OCI-LY7 (cell line): ENCODE data around the gene CDH19. TPM values are rescaled to one million over a fixed set of nuclear protein-coding genes. Genes with fewer than 3 reads are reported as not detected.

ENCODE experiments used
- BruUV-seq: library from RNA; stranded (reverse); fragments of 400-500 nt; replicated peaks from 2 replicates; lab custom pipeline; 2021; lab: Mats Ljungman, UMichigan
- CTCF ChIA-PET: fragments of 300-600 bp; sonication (Branson Sonifier 250); formaldehyde crosslinking; loops from one replicate; lab custom pipeline; 2022; ENCODE audit warnings: antibody characterized with exemption; ENCODE audit not compliant: unreplicated experiment; lab: Charles Lee
- POLR2A ChIA-PET: fragments of 300-600 bp; sonication (Branson Sonifier 250); formaldehyde crosslinking; loops from one replicate; lab custom pipeline; 2022; ENCODE audit warnings: antibody characterized with exemption; lab: Charles Lee
- DNase-seq: peaks from one replicate; pipeline ENCODE4 v3.0.0-alpha.2; 2015; ENCODE audit warnings: low spot score
- H2AFZ ChIP-seq: fragments of 200-600 bp; sonication (generic), shearing (Covaris generic); 2 replicates; pipeline ENCODE4 v1.6.1; 2014; ENCODE audit warnings: mild to moderate bottlenecking, antibody characterized with exemption, low read length, moderate library complexity
- H3K27ac ChIP-seq: fragments of 200-600 bp; sonication (generic); 2 replicates; pipeline ENCODE4 v1.5.1; 2014; ENCODE audit warnings: mixed run types, low read depth, mild to moderate bottlenecking, moderate library complexity, low read length, inconsistent platforms; ENCODE audit not compliant: poor library complexity, severe bottlenecking
- H3K36me3 ChIP-seq: fragments of 200-600 bp; sonication (generic); 2 replicates; pipeline ENCODE4 v1.6.1; 2014; ENCODE audit warnings: mild to moderate bottlenecking, antibody characterized with exemption, low read length, moderate library complexity, mixed read lengths; ENCODE audit not compliant: insufficient read depth
- H3K4me1 ChIP-seq: fragments of 200-600 bp; sonication (generic); 2 replicates; pipeline ENCODE4 v1.5.1; 2014; ENCODE audit warnings: mild to moderate bottlenecking, low read length; ENCODE audit not compliant: insufficient read depth, poor library complexity, severe bottlenecking
- H3K4me2 ChIP-seq: fragments of 200-600 bp; sonication (generic); 2 replicates; pipeline ENCODE4 v1.6.1; 2014; ENCODE audit warnings: mild to moderate bottlenecking, low read length
- H3K4me3 ChIP-seq: fragments of 200-600 bp; sonication (generic); 2 replicates; pipeline ENCODE4 v1.5.1; 2014; ENCODE audit warnings: mild to moderate bottlenecking, low read depth, low read length; ENCODE audit not compliant: poor library complexity, severe bottlenecking
- H3K79me2 ChIP-seq: fragments of 200-600 bp; sonication (generic); 2 replicates; pipeline ENCODE4 v1.6.1; 2016; ENCODE audit warnings: low read depth, mild to moderate bottlenecking, low read length, moderate library complexity, mixed read lengths; ENCODE audit not compliant: insufficient read depth
- H3K9me2 ChIP-seq: fragments of 200-600 bp; sonication (generic); 2 replicates; pipeline ENCODE4 v1.6.1; 2016; ENCODE audit warnings: mild to moderate bottlenecking, low read length, mixed read lengths; ENCODE audit not compliant: insufficient read depth
- H3K9me3 ChIP-seq: fragments of 200-600 bp; sonication (generic); 2 replicates; pipeline ENCODE4 v1.6.1; 2014; ENCODE audit warnings: mild to moderate bottlenecking, mixed run types, low read length, mixed read lengths
- H4K20me1 ChIP-seq: fragments of 200-600 bp; sonication (generic); 2 replicates; pipeline ENCODE4 v1.6.1; 2014; ENCODE audit warnings: mild to moderate bottlenecking, antibody characterized with exemption, low read length, moderate library complexity, mixed read lengths; ENCODE audit not compliant: insufficient read depth
- CTCF ChIP-seq: fragments of 200-600 bp; sonication (generic); conservative IDR thresholded peaks from 2 replicates; pipeline ENCODE4 v1.5.1; 2014; ENCODE audit warnings: mild to moderate bottlenecking, antibody characterized with exemption, low read length, moderate library complexity, mixed read lengths
- EZH2phosphoT487 ChIP-seq: fragments of 200-600 bp; sonication (generic); IDR thresholded peaks from 2 replicates; pipeline ENCODE4 v1.6.1; 2018; ENCODE audit warnings: low read depth, borderline replicate concordance, mild to moderate bottlenecking, mixed run types, antibody characterized with exemption, low read length, moderate library complexity, mixed read lengths
- intact Hi-C: fragments of 100-400 bp; cut with micrococcal nuclease; formaldehyde crosslinking; loops from one replicate; pipeline ENCODE4 v1.10.0; 2022; ENCODE audit not compliant: unreplicated experiment
- total RNA-seq, 2 experiments: library from RNA; depleted of rRNA in 1 of 2; stranded (reverse); fragments of >200 nt in 1 of 2; shearing (Covaris generic) in 1 of 2; gene quantifications; 2 replicates each; pipeline ENCODE4 v1.2.3, GENCODE V29; 2014 to 2022

Gene CDH19
- total RNA-seq, 2 experiments from 2014 or later, result not detected

GRCh38 chr18:66548747-66549146 is 55.1 kb downstream of the CDH19 start:
- no TSS peak for BruUV-seq
- H3K79me2 ChIP-seq, result no peaks in the 10 kb centered on the region
- ChIA-PET CTCF (no interaction called here), POLR2A (no interaction called here)
- TF ChIP-seq EZH2phosphoT487 (no peak), CTCF (no peak)
- H3K36me3 ChIP-seq, result no peaks in the 10 kb centered on the region
- no peaks in the 10 kb centered on the region for H3K9me3 ChIP-seq
- H3K4me2 ChIP-seq, result no peak overlapping the region
- H3K4me1 ChIP-seq, result no peaks in the 10 kb centered on the region
- no peaks in the 10 kb centered on the region for H3K9me2 ChIP-seq
- no peak overlapping the region for H3K4me3 ChIP-seq
- H4K20me1 ChIP-seq, result no peaks in the 10 kb centered on the region
- intact Hi-C loops, result no loop called here
- DNase-seq, result no peak
- no peak overlapping the region for H3K27ac ChIP-seq
- no peak overlapping the region for H2AFZ ChIP-seq

DNA sequence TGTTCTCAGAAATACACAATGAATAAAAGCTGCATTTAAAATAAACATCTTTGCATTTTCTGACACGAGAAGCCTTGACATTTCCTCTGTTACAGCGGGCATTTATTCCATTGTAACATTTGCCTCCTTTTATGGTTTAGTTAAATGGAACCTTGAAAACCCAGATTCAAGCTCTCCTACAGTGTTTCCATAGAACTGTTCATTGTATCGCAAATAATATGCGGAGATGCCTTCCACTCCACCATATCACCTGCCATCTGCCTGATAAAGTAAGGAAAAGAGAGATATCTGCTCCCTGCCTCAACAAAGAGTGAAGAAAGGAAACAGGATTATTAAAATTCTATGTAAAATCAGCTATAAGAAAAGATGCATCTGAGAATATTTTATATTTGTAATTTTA is 69.8 kb downstream of the CDH19 start:
- Histone ChIP-seq H3K36me3 (no peaks in the 10 kb centered on the region), H3K4me3 (no peak overlapping the region), H3K79me2 (no peaks in the 10 kb centered on the region), H2AFZ (no peak overlapping the region), H3K9me3 (no peaks in the 10 kb centered on the region), H4K20me1 (no peaks in the 10 kb centered on the region), H3K9me2 (no peaks in the 10 kb centered on the region), H3K4me1 (no peaks in the 10 kb centered on the region), H3K4me2 (no peak overlapping the region), H3K27ac (no peak overlapping the region)
- no peak for TF ChIP-seq EZH2phosphoT487
- no peak for TF ChIP-seq CTCF
- intact Hi-C loops, result no loop called here
- no peak for DNase-seq
- ChIA-PET CTCF (no interaction called here), POLR2A (no interaction called here)
- no TSS peak for BruUV-seq

- Histone ChIP-seq H3K9me2 (no peaks in the 10 kb centered on the region), H3K79me2 (no peaks in the 10 kb centered on the region), H3K4me2 (no peak overlapping the region), H3K36me3 (no peaks in the 10 kb centered on the region), H3K4me3 (no peak overlapping the region), H3K27ac (no peak overlapping the region), H2AFZ (no peak overlapping the region), H4K20me1 (no peaks in the 10 kb centered on the region), H3K4me1 (no peaks in the 10 kb centered on the region), H3K9me3 (no peaks in the 10 kb centered on the region)
- DNase-seq, result no peak
- no peak for TF ChIP-seq CTCF
- no peak for TF ChIP-seq EZH2phosphoT487
- POLR2A ChIA-PET, result no interaction called here
- intact Hi-C loops, result no loop called here
- BruUV-seq, result no TSS peak
- CTCF ChIA-PET, result no interaction called here
These were observed 70.2 kb downstream of the CDH19 start for GRCh38 chr18:66533693-66534092.
